HG03135 (cell line): Measurements from ENCODE around the gene PHRF1.
"Not testable (repeated sequence)": the region's sequence is repeated elsewhere in the genome, so short reads cannot be mapped to it uniquely, and the experiment has no call there.

Source experiments
- ATAC-seq: cut with Tn5 transposase; IDR thresholded peaks from one replicate; pipeline ENCODE4 v1.9.1; 2021; ENCODE audit warnings: mild to moderate bottlenecking, moderate library complexity; ENCODE audit not compliant: unreplicated experiment

PHRF1 gene

GRCh38 chr11:571802-572185 is 4.5 kb upstream of the PHRF1 start:
- no peak for ATAC-seq

- ATAC-seq = no peak
Measured at GRCh38 chr11:573146-573759, 3.0 kb upstream of the PHRF1 start.

DNA sequence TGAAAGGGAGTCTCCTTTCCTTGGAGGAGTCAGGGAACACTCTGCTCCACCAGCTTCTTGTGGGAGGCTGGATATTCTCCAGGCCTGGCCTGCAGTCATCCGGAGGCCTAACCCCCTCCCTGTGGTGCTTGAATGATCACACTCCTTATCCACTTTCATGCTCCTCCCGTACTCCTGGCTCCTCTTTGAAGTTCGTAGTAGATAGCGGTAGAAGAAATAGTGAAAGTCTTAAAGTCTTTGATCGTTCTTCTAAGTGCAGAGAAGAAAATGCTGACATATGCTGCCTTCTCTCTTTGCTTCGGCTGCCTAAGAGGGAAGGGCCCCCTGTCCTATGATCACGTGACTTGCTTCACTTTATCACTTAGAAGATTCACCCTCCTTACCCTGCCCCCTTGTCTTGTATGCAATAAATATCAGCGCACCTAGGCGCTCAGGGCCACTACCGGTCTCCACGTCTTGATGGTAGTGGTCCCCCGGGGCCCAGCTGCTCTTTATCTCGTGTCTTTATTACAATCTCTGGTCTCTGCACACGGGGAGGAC is 2.2 kb upstream of the PHRF1 start:
- ATAC-seq = not testable (repeated sequence)

- ATAC-seq = no peak
Measured at GRCh38 chr11:574632-575312, 1.5 kb upstream of the PHRF1 start.

DNA sequence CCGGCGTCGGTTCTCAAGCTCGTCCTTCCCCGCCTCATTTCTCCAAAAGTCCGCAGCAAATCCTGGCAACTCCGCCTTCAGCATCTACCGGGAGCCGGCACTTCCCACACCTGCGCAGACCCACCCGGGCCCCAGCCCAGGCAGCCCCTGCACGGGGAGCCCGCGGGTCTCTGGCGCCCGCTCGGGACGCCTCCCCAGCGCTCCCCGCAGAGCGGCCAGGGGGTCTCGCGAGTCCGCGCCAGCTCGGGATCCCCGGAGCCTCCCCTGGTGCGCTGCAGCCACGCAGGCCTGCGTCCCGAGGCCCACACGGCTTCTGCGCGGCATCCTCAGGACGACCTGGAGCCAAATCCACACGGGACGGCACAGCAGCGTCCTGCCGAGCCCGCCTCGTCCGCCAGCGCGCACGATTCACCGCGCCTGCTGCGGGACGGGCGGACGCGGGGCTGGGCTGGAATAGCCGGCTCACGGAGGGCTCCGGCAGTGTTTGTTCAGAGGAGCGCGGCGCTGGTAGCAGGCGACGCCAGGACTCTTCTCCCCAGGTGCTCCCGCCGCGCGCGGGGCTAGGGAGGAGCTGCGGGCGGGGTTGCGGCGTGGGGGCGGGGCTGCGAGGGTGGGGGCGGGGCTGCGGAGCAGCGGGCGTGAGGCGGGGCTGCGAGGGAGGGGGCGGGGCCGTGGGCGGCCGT is 816 bp upstream of the PHRF1 start:
- ATAC-seq = peak; percentile 23

DNA sequence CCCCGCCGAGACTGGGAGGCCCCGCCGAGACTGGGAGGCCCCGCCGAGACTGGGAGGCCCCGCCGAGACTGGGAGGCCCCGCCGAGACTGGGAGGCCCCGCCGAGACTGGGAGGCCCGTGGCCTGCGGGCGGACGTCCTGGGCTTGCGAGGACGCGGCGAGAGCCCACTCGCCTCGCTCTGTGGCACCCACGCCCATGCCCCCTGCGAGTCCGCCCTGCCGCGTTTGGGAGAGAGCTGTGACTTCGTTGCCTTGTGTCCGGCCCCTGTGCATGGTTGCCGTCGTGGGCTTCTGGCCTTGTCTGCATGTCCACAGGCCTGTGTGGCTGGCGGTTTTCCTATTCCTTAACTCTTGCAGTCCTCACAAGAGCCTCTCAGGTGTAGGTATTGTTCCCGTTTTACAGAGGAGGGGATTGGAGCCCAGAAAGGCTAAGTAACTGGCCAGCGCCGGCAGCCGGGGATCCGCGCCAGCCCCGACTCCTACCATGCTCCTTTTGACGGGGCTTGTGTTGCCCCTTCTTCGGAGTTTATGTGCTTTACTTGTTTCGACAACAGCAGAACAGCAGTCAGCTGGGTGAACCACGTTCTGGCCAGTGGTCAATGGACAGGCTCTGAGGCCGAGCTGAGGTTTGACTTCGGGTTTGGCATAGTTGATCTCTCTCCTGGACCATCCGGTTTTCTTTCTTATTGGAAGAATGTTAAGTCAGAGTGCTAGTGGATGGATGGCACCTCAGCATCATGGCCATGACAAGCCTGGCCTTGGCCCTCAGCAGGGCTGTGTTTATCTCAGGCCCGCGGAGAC is 741 bp downstream of the PHRF1 start:
- ATAC-seq = no peak

- no peak for ATAC-seq
Measured at GRCh38 chr11:577611-577894, 1.3 kb downstream of the PHRF1 start.

- no peak for ATAC-seq
Measured at GRCh38 chr11:578276-579035, 2.2 kb downstream of the PHRF1 start.

DNA sequence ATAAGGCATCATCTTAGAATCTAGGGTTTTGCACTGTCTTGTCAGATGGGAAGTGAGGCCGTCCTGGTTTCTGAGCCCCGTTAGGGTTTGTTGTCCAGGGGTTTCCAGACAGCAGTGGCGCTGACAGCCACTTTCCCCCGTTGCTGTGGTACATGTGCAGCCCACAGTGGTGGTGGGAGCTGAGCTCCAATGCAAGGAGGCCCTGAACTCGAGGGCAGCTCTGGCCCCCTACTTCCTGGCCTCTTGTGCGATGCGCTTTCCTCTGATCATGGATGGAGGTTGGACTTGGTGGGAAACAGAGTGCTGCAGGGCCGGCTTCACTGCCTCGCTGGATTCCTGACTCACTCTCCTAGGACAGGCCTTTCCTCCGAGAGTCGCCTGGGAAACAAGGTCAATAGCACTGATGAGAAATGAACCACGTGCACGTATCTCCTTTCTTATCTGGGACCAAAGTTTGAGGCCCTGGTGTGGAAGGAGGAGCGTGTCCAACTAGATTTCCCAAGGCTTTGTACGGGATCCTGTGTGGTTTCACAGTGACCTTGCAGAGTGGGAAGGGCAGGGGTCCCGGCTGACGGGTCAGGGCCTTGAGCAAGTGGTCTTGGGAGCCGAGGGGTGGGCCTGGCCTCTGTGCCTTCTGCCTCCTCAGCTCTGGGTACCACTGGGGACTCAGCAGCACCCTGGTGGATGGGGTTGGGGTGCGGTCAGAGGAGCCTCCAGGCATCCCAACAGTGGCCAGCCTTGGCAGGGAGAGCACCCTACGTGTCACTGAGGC is 3.7 kb downstream of the PHRF1 start:
- no peak for ATAC-seq

DNA sequence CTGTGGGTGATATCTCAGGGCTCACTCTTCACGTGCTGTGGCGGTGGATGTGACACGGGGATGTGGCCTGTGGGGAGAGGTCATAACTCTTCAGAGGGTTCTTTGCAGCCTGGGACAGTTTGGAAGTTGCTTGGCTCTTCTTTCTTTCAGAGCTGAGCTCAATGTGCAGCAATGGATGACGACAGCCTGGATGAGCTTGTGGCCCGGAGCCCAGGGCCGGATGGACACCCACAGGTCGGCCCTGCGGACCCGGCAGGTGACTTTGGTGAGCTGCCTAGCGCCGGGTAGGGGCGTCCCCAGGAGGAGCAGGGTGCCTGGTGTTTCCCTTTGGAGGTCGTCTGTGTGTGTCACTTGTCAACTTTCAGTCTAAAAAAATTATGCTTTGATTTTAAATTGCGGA is 5.1 kb downstream of the PHRF1 start:
- no peak for ATAC-seq

GRCh38 chr11:581752-582151 is 5.5 kb downstream of the PHRF1 start:
- no peak for ATAC-seq

GRCh38 chr11:584287-584686 is 8.0 kb downstream of the PHRF1 start:
- ATAC-seq = no peak

DNA sequence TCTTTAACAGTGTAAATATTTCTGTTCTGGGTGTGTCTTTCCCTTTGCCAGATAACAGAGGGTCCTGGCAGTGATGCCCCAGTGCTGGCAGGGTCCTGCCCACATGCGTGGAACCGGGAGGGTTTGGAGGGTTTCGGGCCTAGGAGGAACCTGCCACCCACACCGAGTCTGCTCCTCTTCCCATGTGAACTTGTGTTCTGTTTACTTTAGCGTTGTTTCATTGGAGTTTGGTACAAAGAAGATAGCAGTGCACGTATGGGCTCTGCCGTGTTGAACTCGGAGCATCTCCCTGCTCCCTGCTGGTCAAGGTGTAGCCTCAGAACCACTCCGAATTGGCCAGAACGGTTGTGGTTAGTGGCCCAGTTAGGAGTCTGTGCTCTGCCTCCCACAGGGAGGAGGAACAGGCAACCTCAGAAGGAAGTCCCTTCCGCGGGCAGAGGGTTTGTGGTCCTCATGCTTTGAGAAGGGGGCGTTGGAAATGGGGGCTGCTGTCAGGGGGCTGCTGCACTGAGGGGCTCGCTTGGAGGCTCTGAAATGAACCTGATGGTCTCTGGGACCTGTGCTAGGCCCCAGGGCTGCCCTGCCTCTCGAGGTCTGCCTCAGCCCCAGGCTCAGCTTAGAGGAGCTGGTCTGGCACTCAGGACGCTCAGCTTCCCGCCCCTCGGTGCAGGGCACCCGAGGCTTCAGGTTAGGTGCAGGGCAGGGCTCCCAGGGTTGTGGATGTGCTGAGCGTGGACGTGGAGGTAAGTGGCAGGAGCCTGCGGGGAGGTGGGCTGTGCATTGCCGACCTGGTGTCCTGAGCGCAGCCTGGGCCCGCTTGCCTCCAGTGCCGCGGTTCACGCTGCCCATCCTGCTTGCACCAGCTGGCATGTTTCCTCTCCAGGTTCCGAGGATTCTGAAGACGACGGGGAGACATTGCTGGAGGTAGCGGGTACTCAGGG is 10.4 kb downstream of the PHRF1 start:
- no peak for ATAC-seq

DNA sequence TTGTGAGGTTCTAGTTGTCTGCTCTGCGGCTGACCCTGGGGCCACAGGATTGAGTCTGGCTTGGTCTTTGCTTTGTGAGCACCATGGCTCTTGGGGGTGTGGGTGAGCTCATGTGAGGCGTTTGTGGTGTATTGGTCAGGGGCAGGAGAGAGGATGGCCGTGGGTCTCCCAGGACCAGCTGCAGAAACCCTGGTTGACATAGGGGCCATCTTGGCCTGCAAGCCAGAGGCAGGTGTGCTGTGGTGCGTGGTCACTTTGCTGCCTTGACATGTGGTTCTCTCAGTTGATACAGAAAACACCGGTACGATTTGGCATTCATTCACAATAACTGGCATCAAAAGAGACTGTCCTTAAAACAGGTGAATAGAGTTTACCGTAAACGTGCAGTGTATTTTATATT is 11.3 kb downstream of the PHRF1 start:
- no peak for ATAC-seq

DNA sequence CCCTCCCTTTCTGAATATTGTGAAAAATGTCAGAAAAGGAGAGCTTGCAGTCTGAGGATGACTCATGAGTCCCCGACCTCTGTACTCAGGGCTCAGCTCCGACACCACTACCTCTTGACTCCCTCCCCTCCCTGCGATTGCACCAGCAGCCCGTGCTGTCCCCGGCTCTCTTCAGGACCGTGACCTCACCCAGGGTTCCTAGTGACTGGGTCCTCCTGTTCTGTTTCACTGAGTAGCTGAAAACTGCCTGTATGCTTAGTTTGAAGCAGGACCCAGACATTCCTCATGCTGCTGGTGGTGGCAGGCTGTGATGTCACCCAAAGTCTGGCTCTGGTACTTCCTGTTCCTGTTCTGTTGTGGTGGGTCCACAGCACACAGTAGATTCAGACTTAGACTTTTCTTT is 11.7 kb downstream of the PHRF1 start:
- no peak for ATAC-seq

DNA sequence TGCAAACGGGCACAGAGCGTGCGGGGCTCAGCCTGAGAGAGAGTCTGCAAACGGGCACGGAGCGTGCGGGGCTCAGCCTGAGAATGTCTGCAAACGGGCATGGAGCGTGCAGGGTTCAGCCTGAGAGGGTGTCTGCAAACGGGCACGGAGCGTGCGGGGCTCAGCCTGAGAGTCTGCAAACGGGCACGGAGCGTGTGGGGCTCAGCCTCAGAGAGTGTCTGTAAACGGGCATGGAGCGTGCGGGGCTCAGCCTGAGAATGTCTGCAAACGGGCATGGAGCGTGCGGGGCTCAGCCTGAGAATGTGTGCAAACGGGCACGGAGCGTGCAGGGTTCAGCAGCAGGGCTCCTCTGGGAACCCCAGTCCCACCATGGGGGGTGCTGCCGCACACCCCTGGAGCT is 13.5 kb downstream of the PHRF1 start:
- ATAC-seq = no peak

GRCh38 chr11:590997-591396 is 14.7 kb downstream of the PHRF1 start:
- no peak for ATAC-seq

DNA sequence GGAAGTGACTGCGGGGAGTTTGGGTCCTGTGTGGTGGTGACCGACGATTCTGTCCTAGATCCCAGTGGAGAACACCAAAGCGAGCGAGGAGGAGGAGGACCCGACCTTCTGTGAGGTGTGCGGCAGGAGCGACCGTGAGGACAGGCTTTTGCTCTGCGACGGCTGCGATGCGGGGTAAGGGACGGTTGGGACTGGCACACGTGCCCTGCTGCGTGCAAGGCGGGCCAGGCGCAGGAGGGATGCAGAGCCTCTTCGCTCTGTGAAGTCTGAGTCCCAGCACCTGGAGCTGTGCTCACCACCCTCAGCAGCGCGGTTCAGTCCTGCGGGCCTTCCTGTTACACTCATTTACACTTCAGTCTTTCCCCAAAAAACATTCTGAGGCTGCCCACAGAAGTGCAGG is 16.2 kb downstream of the PHRF1 start:
- no peak for ATAC-seq

- no peak for ATAC-seq
Measured at GRCh38 chr11:592918-593317, 16.6 kb downstream of the PHRF1 start.
